ENCODE results near the gene IQGAP3. TPM values are rescaled to one million over a fixed set of nuclear protein-coding genes. Genes with fewer than 3 reads are reported as not detected.

IQGAP3 gene, protein sequence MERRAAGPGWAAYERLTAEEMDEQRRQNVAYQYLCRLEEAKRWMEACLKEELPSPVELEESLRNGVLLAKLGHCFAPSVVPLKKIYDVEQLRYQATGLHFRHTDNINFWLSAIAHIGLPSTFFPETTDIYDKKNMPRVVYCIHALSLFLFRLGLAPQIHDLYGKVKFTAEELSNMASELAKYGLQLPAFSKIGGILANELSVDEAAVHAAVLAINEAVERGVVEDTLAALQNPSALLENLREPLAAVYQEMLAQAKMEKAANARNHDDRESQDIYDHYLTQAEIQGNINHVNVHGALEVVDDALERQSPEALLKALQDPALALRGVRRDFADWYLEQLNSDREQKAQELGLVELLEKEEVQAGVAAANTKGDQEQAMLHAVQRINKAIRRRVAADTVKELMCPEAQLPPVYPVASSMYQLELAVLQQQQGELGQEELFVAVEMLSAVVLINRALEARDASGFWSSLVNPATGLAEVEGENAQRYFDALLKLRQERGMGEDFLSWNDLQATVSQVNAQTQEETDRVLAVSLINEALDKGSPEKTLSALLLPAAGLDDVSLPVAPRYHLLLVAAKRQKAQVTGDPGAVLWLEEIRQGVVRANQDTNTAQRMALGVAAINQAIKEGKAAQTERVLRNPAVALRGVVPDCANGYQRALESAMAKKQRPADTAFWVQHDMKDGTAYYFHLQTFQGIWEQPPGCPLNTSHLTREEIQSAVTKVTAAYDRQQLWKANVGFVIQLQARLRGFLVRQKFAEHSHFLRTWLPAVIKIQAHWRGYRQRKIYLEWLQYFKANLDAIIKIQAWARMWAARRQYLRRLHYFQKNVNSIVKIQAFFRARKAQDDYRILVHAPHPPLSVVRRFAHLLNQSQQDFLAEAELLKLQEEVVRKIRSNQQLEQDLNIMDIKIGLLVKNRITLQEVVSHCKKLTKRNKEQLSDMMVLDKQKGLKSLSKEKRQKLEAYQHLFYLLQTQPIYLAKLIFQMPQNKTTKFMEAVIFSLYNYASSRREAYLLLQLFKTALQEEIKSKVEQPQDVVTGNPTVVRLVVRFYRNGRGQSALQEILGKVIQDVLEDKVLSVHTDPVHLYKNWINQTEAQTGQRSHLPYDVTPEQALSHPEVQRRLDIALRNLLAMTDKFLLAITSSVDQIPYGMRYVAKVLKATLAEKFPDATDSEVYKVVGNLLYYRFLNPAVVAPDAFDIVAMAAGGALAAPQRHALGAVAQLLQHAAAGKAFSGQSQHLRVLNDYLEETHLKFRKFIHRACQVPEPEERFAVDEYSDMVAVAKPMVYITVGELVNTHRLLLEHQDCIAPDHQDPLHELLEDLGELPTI (N-terminal part only)
- total RNA-seq (under 1 TPM; 0.07 to 0.24 (median 0.16) TPM), polyA plus RNA-seq (under 1 TPM; 0.01 to 0.17 (median 0.04) TPM)
- long read RNA-seq, donor 1, result 0 reads
- long read RNA-seq, donor 2, result 0 reads

DNA sequence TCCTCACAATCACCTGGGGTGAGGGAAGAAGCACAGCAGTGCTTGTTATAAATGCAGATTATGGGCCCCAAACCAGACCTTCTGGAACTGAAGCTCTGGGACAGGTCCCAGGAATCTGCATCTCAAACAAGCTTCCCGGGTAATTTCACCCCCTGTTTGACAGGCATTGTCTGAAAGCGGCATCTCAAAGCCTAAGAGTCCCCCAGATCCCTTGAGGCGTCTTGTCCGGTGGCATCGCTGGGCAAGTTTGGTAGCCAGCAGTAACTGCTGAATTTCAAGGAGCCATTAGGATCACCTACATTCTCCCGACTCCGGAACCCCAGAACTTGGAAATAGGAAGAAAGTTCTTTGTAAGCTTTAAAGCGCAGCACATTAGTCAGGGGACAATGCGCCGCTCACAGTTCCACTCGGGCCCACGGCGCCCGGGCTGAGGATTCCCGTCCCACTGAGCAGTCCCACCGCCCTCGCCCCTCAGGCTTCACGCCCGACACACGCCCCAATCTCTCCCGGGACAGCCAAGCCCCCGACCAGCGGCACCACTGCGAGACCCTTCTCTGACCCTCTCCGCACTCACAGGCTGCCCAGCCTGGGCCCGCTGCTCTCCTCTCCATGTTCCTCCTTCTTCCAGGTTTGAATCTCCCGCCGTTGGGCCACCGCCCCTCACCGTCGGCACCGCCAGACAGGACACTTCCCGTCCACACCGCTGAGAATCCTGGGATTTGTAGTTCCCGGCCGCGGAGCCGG lies at the start of gene IQGAP3:
TSS of gene IQGAP3 (minus strand) at position 647 of the 744 bp plus-strand sequence. CDS start at position 611, 36 bp downstream.
- peak; percentile 94 to 99 (median 96) for ATAC-seq
- H3K36me3 ChIP-seq (ENCODE audit: insufficient read depth in 1 of 2, low read depth in 1 of 2), result no peaks in the 10 kb centered on the region
- H3K4me1 ChIP-seq, result peaks cover 6% of the 10 kb centered on the region
- TF ChIP-seq, protein P1, sequence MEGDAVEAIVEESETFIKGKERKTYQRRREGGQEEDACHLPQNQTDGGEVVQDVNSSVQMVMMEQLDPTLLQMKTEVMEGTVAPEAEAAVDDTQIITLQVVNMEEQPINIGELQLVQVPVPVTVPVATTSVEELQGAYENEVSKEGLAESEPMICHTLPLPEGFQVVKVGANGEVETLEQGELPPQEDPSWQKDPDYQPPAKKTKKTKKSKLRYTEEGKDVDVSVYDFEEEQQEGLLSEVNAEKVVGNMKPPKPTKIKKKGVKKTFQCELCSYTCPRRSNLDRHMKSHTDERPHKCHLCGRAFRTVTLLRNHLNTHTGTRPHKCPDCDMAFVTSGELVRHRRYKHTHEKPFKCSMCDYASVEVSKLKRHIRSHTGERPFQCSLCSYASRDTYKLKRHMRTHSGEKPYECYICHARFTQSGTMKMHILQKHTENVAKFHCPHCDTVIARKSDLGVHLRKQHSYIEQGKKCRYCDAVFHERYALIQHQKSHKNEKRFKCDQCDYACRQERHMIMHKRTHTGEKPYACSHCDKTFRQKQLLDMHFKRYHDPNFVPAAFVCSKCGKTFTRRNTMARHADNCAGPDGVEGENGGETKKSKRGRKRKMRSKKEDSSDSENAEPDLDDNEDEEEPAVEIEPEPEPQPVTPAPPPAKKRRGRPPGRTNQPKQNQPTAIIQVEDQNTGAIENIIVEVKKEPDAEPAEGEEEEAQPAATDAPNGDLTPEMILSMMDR (IDR thresholded peaks at IDR 0.05), result no peak
- no peaks in the 10 kb centered on the region for H3K9me3 ChIP-seq
- H3K27me3 ChIP-seq (ENCODE audit: insufficient read depth in 3 of 3, low read length in 2 of 3), result peaks cover 0 to 4% (median 0%) of the 10 kb centered on the region in 3 donors
- H3K27ac ChIP-seq, result no peak within 1 kb of the TSS
- DNase-seq, result peak; percentile 85 to 93
- intact Hi-C loops (cut with DNase I), result no loop called here
- WGBS, 3 donors, result 1% methylated on average over 37 to 38 of the region's 38 CpGs
- peak within 1 kb of the TSS; percentile 67 for H3K4me3 ChIP-seq

DNA sequence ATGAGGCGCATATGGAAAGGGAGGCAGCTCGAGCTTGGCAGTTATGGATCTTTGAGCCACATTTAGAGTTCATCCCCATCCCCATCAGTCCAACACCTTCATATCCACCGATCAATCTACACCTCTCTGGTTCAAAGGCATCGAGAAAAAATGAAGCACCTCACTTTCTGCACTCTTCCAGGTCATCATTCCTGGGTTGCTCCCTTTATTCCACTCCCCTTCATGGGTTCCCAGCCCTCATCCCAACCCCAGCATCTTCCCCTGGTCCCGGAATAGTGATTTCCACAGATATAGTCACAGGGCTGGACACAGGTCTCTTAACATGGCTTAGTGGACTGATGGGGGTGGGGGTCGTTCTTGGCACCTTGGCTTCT lies 47.2 kb upstream of the IQGAP3 start:
- no peak overlapping the region for H3K4me3 ChIP-seq
- H3K36me3 ChIP-seq (ENCODE audit: insufficient read depth in 1 of 2, low read depth in 1 of 2), result no peaks in the 10 kb centered on the region
- 23 to 31% (median 26%) methylated on average over 4 to 6 of the region's 6 CpGs for WGBS, 3 donors
- no peak for DNase-seq
- intact Hi-C loops (cut with DNase I), result no loop called here
- H3K4me1 ChIP-seq, result peaks cover 8% of the 10 kb centered on the region
- H3K27ac ChIP-seq, result no peak overlapping the region
- no peaks in the 10 kb centered on the region for H3K9me3 ChIP-seq
- no peak for ATAC-seq
- H3K27me3 ChIP-seq (ENCODE audit: insufficient read depth in 3 of 3, low read length in 2 of 3), result peaks cover 0 to 56% (median 12%) of the 10 kb centered on the region in 3 donors
- TF ChIP-seq, protein P1 (IDR thresholded peaks at IDR 0.05), result no peak

DNA sequence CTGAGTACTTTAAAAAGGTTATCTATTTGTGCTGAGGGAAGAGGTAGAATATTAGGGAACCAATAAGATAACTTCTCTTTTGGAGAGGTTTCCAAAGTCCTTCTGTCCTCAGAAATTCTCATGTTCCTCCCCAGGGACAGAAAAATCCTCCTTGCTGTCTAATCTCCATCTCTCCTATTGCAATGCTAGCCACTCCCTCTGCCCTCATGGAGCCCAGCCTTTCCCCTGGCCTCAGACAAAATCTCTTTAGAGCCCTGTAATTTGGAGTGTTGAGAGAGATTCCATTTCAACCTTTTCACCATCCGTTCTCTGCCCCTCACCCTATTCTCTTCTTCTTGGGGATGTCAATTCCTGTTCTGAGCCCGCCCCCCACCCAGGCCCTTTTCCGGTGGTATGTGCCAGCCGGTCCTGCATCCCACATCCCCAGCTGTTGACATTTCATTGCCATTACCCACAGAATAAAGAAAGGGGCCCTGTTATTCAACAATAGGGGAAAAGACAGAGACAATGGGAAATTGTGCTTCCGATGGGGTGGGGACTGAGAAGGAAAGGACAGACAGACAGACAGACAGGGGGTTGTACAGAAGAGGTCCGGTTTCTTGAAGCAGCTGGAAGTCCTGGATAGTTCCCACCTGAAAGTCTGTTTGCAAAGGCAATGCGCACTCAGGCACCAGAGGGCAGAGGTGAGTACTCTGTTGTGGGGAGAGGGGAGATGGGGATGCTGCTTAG lies 46.7 kb upstream of the IQGAP3 start, which contains the start of gene HAPLN2:
TSS of gene HAPLN2 (plus strand) at position 563 of the 729 bp plus-strand sequence. CDS start 4,076 bp downstream, outside the sequence.
- no peak for DNase-seq
- Histone ChIP-seq H3K4me3 (no peak within 1 kb of the TSS), H3K36me3 (ENCODE audit: insufficient read depth in 1 of 2, low read depth in 1 of 2) (no peaks in the 10 kb centered on the region), H3K27ac (no peak within 1 kb of the TSS), H3K9me3 (no peaks in the 10 kb centered on the region), H3K4me1 (peaks cover 3% of the 10 kb centered on the region), H3K27me3 (ENCODE audit: insufficient read depth in 3 of 3, low read length in 2 of 3) (peaks cover 0 to 50% (median 11%) of the 10 kb centered on the region in 3 donors)
- peak in 1 of 4 donors; percentile 21 for ATAC-seq
- WGBS, 3 donors, result 6 to 8% (median 8%) methylated on average over 7 of the region's 7 CpGs
- TF ChIP-seq, protein P1 (IDR thresholded peaks at IDR 0.05), result peak; percentile 13
- intact Hi-C loops (cut with DNase I), result no loop called here

Measured in psoas muscle (tissue), 8 donors.